BLaER1 treated with 17β-estradiol and CSF1 and Interleukin-3, amounts not matched to agents 10 nM and 100 nM (cell line): ENCODE data around the gene JPH3.

ENCODE experiments used
- H3K27ac ChIP-seq, 11 experiments: shearing (Covaris generic); formaldehyde crosslinking; 2 replicates each; pipeline ENCODE4 v1.8.1; 2022
- H3K27me3 ChIP-seq, 11 experiments: shearing (Covaris generic); formaldehyde crosslinking; 2 replicates each; pipeline ENCODE4 v1.8.1; 2022
- H3K36me3 ChIP-seq, 11 experiments: shearing (Covaris generic); formaldehyde crosslinking; 2 replicates each; pipeline ENCODE4 v1.8.1; 2022
- H3K4me1 ChIP-seq, 10 experiments: shearing (Covaris generic); formaldehyde crosslinking; 2 replicates each; pipeline ENCODE4 v1.8.1; 2022
- H3K4me2 ChIP-seq, 11 experiments: shearing (Covaris generic); formaldehyde crosslinking; 2 replicates each; pipeline ENCODE4 v1.8.1; 2022
- H3K4me3 ChIP-seq, 10 experiments: shearing (Covaris generic); formaldehyde crosslinking; 2 replicates each; pipeline ENCODE4 v1.8.1; 2022
- H3K9ac ChIP-seq, 11 experiments: shearing (Covaris generic); formaldehyde crosslinking; 2 replicates each; pipeline ENCODE4 v1.8.1; 2022
- H3K9me3 ChIP-seq, 11 experiments: shearing (Covaris generic); formaldehyde crosslinking; replicated peaks in 1 of 11; 2 replicates each; pipeline ENCODE4 v1.8.1; 2022
- H4K20me1 ChIP-seq, 11 experiments: shearing (Covaris generic); formaldehyde crosslinking; 2 replicates each; pipeline ENCODE4 v1.8.1; 2022
- Cebpa-rat ChIP-seq, 11 experiments: shearing (Covaris generic); IDR thresholded peaks; 2 replicates each; pipeline ENCODE4 v1.8.1; 2022

The JPH3 gene

DNA sequence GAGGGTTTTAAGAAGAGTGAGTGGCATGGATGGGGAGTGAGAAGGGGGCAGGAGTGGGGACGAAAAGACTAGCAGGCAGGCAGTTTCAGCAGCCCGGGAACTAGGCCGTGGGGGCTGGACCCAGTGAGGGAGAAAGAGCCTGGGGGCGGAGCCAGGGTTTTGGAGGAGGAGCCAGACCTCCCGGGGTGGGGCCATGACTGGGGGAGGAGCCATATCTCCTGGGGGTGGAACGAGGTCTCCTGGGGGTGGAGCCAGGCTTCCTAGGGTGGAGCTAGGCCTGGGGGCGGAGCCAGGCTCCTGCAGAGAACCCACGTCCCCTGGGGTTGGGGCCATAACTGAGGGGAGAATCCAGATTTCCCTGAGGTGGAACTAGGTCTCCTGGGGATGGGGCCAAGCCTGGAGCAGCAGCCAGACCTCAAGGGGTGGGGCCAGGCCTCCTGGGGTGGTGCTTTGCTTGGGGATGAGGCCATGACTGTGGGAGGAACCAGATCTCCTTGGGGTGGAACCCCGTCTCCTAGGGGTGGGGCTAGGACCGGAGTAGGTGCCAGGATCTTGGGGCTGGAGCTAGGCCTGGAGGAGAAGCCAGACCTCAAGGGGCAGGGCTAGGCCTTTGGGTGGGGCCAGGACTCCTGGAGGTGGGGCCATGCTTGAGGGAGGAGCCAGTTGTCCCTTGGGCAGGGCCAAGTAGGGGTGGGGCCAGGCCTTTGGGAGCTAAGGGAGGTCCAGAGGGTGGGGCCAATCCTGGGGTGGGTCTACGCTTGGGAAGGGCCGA is 41.7 kb upstream of the JPH3 start:
- no peak for TF ChIP-seq Cebpa-rat (IDR thresholded peaks at IDR 0.05)
- H4K20me1 ChIP-seq, result peaks cover 0 to 7% (median 0%) of the 10 kb centered on the region in 11 experiments; a peak in 4 of 22 replicates
- no peak overlapping the region for H3K27ac ChIP-seq
- peaks cover 0 to 14% (median 0%) of the 10 kb centered on the region in 11 experiments; a peak in 4 of 22 replicates for H3K27me3 ChIP-seq
- peaks cover 9 to 43% (median 39%) of the 10 kb centered on the region in 10 experiments; a peak in 19 of 20 replicates for H3K4me1 ChIP-seq
- peaks cover 0 to 8% (median 7%) of the 10 kb centered on the region in 11 experiments; a peak in 9 of 22 replicates for H3K9me3 ChIP-seq
- H3K4me3 ChIP-seq, result no peak overlapping the region
- no peak overlapping the region for H3K9ac ChIP-seq
- H3K4me2 ChIP-seq, result peak overlapping the region in 8 of 11 experiments; percentile 16 to 59 (median 54); a peak in 15 of 22 replicates
- H3K36me3 ChIP-seq, result no peaks in the 10 kb centered on the region

DNA sequence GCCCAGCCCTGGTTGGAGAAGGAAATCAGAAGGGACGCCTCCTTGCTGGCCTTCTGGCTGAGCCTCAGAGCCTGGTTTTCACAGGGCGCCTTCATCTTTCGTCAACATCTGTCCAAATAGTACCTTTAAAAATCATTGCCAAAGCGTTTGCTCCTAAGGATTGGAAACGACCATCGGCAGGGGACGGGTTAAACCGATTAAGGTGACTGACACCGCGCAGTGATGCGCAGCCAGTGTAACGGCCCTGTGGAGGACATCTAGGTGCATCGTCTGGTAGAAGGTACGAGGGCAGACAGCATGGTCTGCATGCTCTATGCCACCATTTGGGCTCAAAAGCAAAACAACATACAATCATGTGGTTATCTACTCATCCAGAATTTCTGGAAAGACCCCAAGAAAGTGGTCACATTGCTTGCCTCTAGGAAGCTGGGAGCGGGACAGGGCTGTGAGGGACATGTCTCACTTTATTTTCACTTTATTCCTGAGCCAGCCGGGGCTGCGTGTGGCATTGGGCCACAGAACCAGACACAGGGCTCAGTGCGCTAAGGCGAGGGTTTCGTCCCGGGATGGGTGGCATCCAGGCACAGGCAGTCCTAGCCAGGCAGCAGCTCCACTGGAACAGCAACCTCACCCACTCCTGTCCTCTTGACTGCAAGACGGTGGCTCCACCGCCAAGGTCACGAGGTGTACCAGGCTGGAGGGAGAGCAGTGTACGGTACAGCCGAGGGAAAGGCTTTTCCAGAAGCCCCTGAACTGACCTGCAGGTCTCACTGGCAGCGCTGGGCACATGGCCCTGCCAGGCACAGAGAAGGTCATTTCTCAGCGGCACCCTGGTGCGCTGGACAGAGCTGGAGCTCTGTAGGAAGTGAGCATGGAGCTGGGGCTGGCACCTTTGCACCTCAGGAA is 40.9 kb upstream of the JPH3 start:
- no peak for TF ChIP-seq Cebpa-rat (IDR thresholded peaks at IDR 0.05)
- no peak overlapping the region for H3K27ac ChIP-seq
- H3K4me1 ChIP-seq, result peaks cover 6 to 36% (median 31%) of the 10 kb centered on the region in 10 experiments; a peak in 19 of 20 replicates
- no peak overlapping the region for H3K4me3 ChIP-seq
- H3K27me3 ChIP-seq, result peaks cover 0 to 12% (median 0%) of the 10 kb centered on the region in 11 experiments; a peak in 4 of 22 replicates
- H3K4me2 ChIP-seq, result no peak overlapping the region
- H4K20me1 ChIP-seq, result peaks cover 0 to 7% (median 0%) of the 10 kb centered on the region in 11 experiments; a peak in 4 of 22 replicates
- peaks cover 0 to 8% (median 7%) of the 10 kb centered on the region in 11 experiments; a peak in 9 of 22 replicates for H3K9me3 ChIP-seq
- H3K9ac ChIP-seq, result no peak overlapping the region
- no peaks in the 10 kb centered on the region for H3K36me3 ChIP-seq

DNA sequence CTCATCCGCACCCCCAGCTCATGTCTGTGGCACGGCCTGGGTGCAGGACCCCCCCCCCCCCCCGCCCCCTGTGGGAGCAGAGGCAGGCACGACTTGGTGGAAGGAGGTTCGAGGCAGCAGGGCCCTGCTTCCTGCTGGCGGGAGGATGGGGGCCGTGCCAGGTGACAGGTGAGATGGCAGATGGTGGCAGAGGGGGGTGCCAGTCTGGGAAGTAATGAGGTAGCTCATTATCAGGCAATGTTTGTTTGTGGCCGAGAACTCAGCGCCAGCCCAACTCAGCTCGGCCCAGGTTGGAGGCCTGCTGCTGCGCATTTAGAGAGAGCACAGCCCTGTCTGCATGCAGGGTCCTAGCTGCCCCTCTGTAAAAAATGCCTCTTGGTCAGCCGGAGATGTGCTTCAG is 40.1 kb upstream of the JPH3 start:
- H3K27ac ChIP-seq, result no peak overlapping the region
- peaks cover 0 to under 1% (median 0%) of the 10 kb centered on the region in 11 experiments; a peak in 1 of 22 replicates for H4K20me1 ChIP-seq
- H3K4me2 ChIP-seq, result no peak overlapping the region
- H3K9me3 ChIP-seq, result peaks cover 0 to 8% (median 7%) of the 10 kb centered on the region in 11 experiments; a peak in 9 of 22 replicates
- H3K9ac ChIP-seq, result no peak overlapping the region
- no peak overlapping the region for H3K4me3 ChIP-seq
- peaks cover 0 to 28% (median 24%) of the 10 kb centered on the region in 10 experiments; a peak in 18 of 20 replicates for H3K4me1 ChIP-seq
- no peak for TF ChIP-seq Cebpa-rat (IDR thresholded peaks at IDR 0.05)
- peaks cover 0 to 5% (median 0%) of the 10 kb centered on the region in 11 experiments; a peak in 2 of 22 replicates for H3K27me3 ChIP-seq
- no peaks in the 10 kb centered on the region for H3K36me3 ChIP-seq

DNA sequence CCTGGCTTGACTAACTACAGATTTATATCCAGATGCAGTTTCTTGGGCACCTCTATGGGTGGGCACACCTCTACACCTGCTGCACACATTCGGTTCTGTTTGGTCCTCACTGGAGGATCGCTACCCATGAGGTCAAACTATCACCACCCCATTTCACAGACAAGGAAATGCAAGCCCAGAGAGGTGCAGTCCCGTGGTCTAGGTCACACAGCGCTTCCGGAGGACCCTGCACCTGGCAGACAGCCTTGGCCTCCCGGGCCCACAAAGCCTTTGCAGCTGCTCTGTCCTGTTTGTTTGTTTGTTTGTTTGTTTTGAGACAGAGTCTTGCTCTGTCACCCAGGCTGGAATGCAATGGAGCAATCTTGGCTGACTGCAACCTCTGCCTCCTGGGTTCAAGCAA is 39.3 kb upstream of the JPH3 start:
- Histone ChIP-seq H3K27me3 (peaks cover 0 to 5% (median 0%) of the 10 kb centered on the region in 11 experiments; a peak in 1 of 22 replicates), H3K9ac (no peak overlapping the region), H3K27ac (no peak overlapping the region), H3K4me3 (no peak overlapping the region), H3K9me3 (peaks cover 0 to 8% (median 7%) of the 10 kb centered on the region in 11 experiments; a peak in 9 of 22 replicates), H3K36me3 (no peaks in the 10 kb centered on the region), H3K4me1 (peaks cover 0 to 20% (median 16%) of the 10 kb centered on the region in 10 experiments; a peak in 13 of 20 replicates), H4K20me1 (no peaks in the 10 kb centered on the region; a peak in 1 of 22 replicates), H3K4me2 (no peak overlapping the region)
- no peak for TF ChIP-seq Cebpa-rat (IDR thresholded peaks at IDR 0.05)

DNA sequence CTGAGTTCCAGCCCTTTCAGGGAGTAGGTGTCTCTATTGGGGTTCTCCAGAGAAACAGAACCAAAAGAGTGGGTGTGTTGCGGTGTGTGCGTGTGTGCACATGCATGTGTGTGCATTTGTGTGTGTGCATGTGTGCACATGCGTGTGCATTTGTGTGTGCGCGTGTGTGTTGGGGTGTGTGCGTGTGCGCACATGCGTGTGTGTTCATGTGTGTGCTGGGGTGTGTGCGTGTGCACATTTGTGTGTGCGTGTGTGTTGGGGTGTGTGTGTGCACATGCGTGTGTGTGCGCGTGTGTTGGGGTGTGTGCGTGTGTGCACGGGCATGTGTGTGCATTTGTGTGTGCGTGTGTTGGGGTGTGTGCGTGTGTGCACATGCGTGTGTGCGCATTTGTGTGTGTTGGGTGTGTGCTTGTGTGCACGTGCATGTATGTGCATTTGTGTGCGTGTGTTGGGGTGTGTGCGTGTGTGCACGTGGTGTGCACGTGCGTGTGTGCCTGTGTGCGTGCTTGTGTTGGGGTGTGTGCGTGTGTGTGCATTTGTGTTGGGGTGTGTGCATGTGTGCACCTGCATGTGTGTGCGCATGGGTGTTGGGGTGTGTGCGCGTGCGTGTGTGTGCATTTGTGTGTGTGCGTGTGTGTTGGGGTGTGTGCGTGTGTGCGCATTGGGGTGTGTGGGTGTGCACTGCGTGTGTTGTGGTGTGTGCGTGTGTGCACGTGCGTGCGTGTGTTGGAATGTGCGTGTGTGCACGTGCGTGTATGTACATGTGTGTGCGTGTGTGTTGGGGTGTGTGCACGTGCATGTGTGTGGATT is 38.4 kb upstream of the JPH3 start:
- no peak for TF ChIP-seq Cebpa-rat (IDR thresholded peaks at IDR 0.05)
- H3K9ac ChIP-seq, result no peak overlapping the region
- peaks cover 0 to 17% (median 14%) of the 10 kb centered on the region in 10 experiments; a peak in 13 of 20 replicates for H3K4me1 ChIP-seq
- peaks cover 0 to 5% (median 0%) of the 10 kb centered on the region in 11 experiments; a peak in 1 of 22 replicates for H3K27me3 ChIP-seq
- no peak overlapping the region for H3K27ac ChIP-seq
- H3K4me2 ChIP-seq, result no peak overlapping the region
- H4K20me1 ChIP-seq, result no peaks in the 10 kb centered on the region; a peak in 1 of 22 replicates
- H3K4me3 ChIP-seq, result no peak overlapping the region
- peaks cover 0 to 8% (median 7%) of the 10 kb centered on the region in 11 experiments; a peak in 9 of 22 replicates for H3K9me3 ChIP-seq
- H3K36me3 ChIP-seq, result no peaks in the 10 kb centered on the region

DNA sequence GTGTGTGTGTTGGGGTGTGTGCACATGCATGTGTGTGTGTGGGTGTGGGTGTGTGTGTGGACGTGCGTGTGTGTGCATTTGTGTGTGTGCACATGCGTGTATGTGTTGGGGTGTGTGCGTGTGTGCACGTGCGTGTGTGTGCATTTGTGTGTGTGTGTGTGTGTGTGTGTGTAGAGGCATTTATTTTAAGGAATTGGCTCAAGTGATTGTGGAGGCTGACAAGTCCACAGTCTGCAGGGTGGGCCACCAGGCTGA is 37.9 kb upstream of the JPH3 start:
- H3K4me1 ChIP-seq, result peaks cover 0 to 15% (median 12%) of the 10 kb centered on the region in 10 experiments; a peak in 13 of 20 replicates
- peaks cover 0 to 5% (median 0%) of the 10 kb centered on the region in 11 experiments; a peak in 7 of 22 replicates for H3K27me3 ChIP-seq
- H3K36me3 ChIP-seq, result no peaks in the 10 kb centered on the region
- H3K9ac ChIP-seq, result no peak overlapping the region
- H3K27ac ChIP-seq, result no peak overlapping the region
- no peak overlapping the region for H3K4me3 ChIP-seq
- no peak for TF ChIP-seq Cebpa-rat (IDR thresholded peaks at IDR 0.05)
- H4K20me1 ChIP-seq, result no peaks in the 10 kb centered on the region; a peak in 1 of 22 replicates
- H3K4me2 ChIP-seq, result no peak overlapping the region
- peaks cover 0 to 8% (median 7%) of the 10 kb centered on the region in 11 experiments; a peak in 9 of 22 replicates for H3K9me3 ChIP-seq

DNA sequence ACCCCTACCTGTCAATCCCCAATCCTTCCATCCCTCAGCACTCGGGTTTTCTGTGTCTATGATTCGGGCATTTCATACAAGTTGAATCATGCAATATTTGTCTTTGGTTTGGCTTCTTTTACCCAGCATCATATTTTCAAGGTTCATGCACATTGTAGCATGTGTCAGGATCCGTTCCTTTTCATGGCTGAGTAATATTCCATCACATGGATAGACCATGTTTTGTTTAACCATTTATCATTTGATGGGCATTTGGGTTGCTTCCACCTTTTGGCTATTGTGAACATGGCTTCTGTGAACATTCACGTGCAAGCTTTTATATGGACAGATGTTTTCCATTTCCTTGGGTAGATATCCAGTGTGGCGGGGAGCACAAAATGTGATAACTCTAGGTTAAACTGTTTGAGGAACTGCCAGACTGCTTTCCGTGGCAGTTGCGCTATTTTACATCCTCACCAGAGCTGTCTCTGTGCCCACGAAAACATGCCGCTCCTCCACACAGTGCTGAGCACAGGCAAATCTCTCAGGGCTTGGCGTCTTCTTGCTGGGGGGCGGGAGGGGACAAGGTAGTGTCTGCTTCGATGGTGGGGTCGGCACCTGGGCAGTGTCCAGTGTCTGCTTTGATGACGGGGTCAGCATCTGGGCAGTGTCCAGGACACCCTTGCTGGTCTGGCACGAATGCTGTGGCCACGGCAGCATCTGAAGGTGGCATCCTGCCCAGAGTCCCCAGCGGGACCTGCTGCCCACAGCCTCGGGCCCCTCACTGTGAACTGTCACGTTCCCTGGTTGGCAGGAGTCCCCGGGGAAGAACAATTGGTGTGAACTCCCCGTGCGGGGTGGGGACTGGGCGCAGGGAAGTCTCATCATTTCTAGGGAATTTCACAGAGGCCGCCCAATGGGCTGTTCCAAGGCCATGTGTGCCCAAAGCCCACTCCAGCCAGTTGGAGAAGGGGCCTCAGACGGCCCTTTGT is 32.4 kb upstream of the JPH3 start:
- no peaks in the 10 kb centered on the region for H3K9me3 ChIP-seq
- H3K4me3 ChIP-seq, result no peak overlapping the region
- peaks cover 0 to 8% (median 0%) of the 10 kb centered on the region in 11 experiments; a peak in 3 of 22 replicates for H4K20me1 ChIP-seq
- H3K9ac ChIP-seq, result no peak overlapping the region
- H3K4me1 ChIP-seq, result peaks cover 0 to 12% (median 0%) of the 10 kb centered on the region in 10 experiments; a peak in 4 of 20 replicates
- H3K4me2 ChIP-seq, result peak overlapping the region in 4 of 11 experiments; percentile 6 to 28 (median 21); a peak in 3 of 22 replicates
- H3K27ac ChIP-seq, result no peak overlapping the region
- peaks cover 20 to 33% (median 31%) of the 10 kb centered on the region in 11 experiments; a peak in 21 of 22 replicates for H3K27me3 ChIP-seq
- no peak for TF ChIP-seq Cebpa-rat (IDR thresholded peaks at IDR 0.05)
- H3K36me3 ChIP-seq, result no peaks in the 10 kb centered on the region
